Skin of body (tissue), 2 donors: ENCODE results near the gene TNS3. TPM values are rescaled to one million over a fixed set of nuclear protein-coding genes. Genes with fewer than 3 reads are reported as not detected.

Source experiments
- DNase-seq: peaks from one replicate; lab custom pipeline; 2025; lab: John Stamatoyannopoulos, UW
- total RNA-seq: library from RNA; depleted of rRNA; stranded (reverse); fragments of >200 nt; gene quantifications from one replicate; pipeline ENCODE4 v1.2.3, GENCODE V29; 2014

TNS3 gene
- total RNA-seq, 1 donor from 2014 or later: 44.7 TPM

DNA sequence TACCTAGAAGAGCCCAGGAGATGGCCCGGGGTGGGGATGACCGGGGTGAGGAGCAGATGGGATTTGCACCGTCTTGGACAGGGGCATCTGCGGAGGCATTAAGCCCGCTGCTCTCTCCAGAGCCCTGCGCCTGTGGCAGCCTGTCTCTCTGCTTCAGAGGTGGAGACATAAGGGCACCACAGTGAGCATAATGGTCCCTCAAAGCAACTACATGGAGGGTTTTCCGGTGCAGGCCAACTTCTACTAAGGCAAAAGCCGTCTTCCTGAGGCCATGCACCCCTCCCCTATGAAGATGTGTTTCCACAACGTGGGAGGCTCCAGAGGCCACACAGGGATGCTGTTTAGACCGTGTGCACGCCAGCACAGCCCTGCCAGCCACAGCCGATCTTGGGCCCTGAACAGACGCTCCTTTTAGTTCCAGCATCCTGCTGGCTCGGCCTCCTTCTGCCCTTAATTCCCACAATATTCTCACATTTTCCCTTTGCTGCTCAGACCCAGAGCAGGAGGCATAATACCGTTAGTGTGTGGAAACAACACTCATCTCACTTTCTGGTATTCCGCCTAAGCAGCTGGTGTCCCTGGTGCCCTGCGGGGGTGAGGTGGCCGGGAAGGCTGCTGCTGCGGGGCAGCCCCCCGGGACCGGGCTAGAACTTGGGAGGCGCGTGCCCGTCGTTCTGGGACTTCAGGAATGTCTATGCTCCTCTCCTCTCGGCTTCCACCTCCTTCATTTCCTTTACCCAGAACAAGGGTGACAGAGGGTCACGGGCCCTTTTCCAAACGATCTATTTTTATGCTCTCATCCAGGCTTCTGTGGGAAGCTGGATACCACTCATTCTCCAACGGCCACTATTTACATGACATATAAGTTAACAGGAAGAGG, 266.9 kb downstream of the TNS3 start:
- DNase-seq: peak; percentile 56

DNA sequence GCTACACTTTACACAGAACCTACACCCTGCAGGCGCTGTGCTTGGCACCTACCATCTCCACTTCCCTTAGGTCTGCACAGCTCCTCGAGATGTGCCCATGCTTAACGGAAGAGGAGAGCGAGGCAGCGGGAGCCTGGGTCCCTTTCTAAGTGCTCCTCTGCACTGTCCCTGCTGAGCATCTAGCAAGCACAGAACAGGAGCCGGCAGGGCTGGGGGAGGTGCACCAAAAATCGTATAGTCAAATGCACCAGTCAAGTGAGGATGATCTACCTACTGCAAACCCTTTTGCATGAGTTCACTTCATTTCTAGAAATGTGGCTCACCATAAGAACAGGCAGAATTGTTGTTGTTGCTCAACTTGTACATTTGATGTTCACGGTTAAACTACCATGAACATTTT, 267.7 kb downstream of the TNS3 start:
- DNase-seq: no peak

DNA sequence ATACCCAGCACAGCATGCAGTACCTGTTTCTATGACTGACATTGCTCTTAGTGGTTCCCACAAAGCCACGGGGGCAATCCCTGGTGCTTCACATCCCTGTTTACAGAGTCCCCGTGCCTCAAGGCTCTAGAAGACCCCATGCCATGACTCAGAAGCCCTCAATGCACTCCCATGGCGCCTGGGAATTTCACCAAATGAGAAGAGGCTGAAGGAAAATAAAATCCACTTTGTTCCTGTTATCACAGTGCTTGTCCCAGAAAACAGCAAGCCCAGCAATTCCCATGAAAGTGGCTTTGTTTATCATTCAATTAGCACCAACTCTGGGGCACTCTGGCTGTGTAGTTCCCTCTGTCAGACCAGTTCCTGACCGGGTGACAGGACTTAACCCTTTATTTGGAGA, 268.3 kb downstream of the TNS3 start:
- DNase-seq: no peak

DNA sequence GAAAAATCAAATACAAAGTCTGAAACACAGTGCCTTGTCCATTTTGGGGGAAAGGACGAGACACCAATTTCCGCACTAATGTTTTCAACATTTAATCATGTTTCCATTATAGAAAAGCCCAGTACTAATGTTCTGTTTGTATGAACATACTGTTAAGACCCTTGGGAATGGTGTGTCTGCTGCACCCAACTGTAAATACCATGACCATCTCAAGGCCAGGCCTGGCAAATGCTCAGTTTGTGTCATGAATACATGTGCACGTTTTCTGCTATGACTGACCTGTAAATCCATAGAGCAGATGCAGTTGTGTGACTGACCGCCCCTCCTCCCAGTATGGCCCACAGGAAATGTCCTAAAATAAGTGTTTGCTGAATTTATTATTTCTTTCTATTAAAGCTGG, 270.0 kb downstream of the TNS3 start:
- DNase-seq: no peak

DNA sequence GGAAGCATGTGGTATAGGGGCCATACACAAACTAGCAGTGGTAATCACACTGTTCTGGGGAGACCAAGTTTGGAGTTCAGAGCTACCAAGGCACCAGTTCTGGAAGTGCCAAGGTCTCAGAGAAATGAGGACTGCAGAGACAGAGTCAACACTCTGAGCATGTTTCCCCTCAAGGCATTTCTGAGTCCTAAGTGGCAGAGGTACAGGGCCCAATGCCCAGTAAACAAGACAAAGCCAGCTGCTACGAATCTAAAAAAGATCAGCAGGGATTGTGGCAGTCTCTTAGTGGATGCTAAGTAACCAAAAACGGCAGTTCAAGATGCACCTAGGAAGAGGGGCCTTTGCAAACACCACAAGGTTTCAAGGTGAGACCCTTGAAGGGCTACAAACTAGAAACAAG, 271.9 kb downstream of the TNS3 start:
- DNase-seq: no peak

DNA sequence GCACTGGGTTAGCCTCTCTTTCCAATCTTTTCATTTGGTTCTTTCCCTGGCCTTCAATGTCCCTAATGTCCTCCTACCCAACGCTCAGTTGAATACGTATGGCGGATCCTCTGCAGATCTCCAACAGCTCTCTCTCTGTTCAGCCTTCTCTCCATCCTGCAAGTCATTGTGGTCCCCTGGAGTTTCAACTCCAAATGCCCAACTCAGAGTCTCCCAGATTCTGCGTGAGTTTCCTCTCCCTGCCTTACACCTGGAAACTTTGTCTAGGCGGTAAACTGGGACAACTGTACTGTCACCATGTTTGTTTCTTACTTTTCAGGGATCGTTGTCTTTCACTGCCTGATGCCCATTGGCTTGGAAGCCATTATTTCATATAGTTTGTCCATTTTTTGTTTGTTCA, 273.1 kb downstream of the TNS3 start:
- no peak for DNase-seq

DNA sequence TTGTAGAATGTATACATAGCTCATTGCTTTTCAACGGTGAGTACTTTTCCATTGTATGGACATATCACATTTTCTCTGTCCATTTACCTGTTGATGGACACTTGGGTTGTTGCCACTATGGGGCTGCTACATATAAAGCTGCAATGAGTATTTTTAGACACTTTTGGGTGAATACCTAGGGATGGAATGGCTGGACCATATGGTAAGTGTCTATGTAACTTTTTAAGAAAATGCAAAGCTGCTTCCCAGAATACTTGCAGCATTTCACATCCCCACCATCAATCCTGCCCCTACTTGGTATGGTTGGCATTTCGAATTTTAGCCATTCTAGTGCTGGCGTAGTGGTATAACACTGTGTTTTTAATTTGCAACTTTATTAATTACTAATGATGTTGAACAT, 274.6 kb downstream of the TNS3 start:
- DNase-seq: no peak

DNA sequence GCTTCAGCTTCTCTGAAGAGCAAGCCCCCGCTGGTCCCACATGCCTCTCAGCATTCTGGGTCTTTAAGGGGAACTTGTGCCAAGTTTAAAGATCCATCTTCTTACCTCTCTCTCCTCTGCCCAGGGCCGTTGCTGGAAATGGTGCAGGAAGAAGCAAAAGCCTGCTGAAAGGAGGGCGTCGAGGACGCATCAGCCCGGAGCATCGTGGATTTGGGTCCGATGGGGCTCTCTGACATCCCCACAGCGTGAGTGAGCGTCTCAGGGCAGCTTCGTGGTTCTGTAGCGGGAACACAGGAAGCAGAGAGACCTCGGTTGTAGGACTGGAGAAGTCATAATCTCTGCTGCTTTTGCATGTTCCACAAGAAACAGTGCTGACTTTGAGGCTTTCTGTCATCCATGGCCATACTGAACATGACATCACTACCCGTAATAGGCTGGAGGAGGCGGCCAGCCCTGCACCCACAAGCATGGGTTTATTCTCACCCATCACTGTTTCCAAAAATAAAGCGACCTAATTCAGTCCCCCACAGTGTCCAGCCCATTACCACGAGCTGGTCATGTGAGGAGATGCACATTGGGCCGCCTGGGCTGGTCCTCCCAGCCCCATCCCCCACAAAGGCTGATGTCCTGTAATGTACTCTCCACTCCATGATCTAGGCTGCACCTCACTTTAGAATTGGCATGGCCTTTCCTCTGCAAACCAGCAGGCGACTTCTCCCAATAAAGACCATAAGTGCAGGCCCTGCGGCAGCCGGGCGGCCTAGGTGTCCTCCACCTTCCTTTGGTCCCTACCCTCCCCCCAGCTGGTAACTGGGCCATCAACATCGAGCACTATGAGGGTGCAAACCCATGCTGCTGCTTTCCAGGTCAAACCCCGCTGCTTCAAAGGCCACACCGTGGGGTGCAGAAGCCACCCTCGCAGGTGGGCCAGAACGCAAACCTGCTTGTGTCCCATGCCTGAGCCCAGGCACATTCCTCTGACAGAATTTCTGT, 276.9 kb downstream of the TNS3 start:
- DNase-seq: no peak

DNA sequence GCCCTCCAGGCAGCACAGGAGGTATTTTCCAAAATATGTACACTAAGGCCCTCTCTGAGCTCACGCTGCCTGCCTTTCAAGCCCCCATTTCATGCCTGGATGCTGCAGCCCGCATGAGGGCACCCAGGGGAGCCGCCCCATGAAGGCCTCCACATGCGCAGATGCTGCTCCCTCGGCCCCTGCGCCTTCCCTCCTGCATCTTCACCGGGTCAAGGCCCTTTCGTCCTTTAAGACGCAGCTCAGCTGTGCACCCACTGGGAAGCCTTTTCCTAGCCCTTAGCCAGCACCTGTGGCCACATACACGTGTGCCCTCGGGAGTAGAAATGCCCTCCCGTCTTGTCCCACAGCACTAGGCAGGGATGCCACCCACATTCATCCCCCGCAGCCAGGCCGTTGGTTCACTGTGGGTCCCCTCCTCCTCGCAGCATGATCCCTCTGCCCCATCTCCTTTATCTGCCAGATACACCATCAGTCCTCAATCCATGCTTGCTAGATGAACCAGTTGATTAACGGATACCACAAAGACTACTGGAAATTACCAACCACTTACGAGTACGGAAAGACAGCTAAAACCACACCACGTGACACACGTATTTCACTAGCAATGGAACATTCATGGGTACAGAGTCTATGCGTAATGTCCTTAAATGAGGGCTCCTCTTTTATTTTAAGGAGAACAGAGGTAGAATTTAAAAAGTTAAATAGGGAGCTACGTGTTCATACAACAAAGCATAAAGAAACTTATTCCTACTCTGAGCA, 278.0 kb downstream of the TNS3 start:
- no peak for DNase-seq

DNA sequence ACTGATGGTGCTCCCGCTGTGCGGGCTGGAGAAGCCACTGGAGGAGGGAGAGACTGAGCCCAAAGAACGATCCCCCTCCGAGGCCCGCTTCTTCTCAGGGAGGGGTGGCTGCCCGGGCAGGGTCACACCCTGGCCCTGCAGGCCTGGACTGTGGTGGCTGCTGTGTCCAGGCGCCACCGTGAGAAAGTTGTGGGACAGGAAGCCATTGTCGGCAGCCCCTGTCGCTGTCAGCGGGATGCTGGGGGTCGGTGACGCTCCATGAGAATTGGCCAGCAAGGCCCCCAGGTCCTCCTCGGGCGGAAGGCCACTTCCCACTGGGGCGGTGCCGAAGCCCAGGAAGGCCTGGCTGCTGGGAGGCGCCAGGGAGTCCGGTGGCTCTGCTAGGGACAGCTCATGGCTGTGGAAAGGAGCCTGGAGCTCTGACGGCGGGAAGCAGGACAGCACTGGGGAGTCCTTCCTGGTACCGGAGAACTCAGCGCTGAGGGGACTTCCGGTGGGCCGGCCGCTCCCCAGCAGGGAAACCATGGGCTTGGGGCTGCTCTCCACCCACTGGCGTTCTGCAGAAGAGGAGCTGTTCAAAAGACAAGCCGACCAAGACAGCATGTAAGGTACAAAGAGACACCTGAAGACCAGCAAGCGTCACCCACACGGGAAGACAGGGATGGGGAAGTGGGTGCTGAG, 278.8 kb downstream of the TNS3 start:
- no peak for DNase-seq

DNA sequence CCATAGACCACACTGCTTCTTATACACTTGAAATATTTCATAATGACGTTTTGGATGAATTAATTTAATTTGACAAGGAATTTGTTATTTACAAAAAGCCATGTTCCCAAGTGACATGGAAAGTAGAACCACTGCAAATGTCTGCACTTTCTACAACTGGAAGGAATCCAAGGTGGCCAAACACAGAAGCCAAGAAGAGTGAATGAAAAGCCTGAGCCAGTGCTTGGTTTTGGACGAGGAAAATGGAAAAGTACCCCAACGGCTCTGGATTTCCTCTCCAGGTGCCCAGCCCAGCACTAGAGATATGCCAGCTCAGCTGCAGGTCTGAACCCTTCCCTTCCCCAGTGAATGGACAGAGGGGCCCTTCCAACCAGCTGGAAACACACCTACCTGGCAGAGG, 279.4 kb downstream of the TNS3 start:
- no peak for DNase-seq

DNA sequence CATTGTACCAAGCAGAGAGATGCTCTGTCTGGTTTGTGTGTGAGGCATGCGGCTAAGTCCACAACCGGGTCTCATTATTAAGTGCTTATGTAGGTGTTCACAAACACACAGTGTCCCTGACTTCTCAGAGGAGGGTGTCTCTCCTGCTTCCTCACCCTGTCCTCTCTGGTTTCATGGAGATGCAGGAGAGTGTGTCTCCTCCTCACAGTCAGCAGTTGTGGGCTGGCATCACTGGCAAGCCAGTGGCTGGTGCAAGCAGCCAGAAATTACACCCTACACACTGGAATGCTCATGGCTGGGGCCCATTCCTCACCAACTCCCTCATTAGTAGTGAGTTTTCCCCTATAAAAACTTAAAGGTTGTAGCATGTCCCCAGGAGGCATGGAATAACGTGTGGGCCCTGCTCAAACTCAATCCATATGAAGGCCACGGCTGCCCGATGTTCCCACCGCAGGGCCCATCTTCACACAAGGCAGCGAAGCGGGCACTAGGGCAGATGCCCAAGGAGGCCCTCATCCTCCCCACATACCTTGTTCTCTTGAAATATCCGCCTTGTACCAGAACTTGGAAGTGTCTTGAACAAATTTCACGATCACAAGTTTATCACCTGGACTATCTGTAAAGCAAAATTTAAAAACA, 280.1 kb downstream of the TNS3 start:
- no peak for DNase-seq

DNA sequence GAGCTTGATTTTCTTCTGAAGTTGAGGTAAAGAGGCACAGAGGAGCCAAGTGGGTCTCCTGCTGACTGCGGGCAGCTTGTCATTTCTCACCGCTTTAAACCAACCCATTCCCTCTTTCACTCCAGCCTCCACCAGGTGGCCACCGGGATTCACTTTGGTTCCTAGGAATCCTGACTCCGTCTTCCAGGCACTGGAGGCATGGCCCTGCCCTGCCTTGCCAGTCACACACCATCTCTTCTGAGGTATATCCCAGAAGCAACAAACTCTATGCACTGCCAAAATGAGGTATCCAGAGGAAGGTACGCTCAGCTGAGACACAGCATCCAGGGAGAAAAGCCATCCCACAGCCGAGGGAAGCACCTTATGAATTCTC, 280.8 kb downstream of the TNS3 start:
- no peak for DNase-seq

DNA sequence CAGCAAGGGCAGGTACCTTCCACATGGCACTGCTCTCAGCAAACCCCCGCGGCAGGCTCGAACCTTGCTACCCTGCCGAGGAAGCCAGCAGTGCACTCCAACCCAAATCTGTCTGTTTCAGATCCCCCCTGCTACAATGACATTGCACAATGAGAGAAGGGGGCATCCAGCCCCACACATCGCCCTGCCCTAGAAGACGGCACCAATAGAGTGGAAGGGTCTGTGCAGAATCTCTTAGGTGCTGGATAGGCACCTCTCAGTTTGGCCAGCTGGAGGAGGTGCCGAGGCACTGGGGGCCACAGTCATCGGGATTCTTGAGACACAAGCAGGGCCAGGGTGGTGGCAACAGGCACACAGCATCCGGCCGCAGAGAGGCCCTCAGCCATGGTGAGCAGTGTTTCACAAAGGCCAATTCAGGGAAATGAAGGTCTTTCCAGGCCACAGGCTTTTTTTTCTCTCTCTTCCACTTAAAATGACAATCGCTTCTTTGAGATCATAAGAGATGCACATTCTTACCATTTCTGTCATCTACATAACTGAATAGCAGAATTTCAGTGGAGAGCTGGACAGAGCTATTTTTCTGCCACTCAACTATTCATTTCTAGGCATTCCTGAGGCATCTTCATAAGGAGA, 281.3 kb downstream of the TNS3 start:
- DNase-seq: no peak

DNA sequence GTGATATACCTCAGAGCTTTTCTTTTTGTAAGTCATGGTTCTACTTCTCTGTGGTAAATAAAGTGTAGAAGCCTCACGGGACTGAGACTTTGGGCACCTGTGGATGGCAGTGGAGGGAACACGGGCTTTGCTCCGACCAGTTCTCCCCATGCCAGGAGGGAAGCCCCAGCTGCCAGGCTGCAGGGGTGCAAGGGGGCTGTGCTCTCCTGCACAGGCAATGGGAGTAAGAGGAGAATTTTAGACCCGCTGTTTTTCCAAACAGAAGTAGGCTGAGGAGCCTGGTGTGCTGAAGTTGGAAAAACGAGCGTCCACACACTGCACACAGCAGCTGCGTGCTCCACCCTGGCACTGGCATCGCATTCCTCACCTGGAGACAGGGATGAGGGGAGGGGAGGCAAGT, 282.4 kb downstream of the TNS3 start:
- no peak for DNase-seq

DNA sequence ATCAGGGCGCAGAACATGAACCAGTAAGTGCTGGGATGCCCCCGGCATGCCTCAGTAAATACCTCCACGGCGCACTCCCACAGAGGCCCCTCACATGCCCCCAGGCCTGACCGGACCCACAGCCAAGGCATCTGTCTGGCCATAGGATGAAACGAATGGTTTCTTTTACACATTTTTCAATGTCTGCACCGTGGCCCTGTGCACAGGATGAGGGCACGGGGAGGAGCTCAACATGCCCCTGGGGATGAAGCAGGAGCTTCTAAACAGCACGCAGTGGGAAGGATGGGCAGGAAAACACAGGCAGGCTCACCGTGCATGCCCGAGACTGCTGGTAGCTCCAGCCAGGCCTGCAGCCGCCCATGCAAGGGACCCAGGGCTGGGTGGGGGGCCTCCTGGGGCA, 283.3 kb downstream of the TNS3 start:
- DNase-seq: no peak

DNA sequence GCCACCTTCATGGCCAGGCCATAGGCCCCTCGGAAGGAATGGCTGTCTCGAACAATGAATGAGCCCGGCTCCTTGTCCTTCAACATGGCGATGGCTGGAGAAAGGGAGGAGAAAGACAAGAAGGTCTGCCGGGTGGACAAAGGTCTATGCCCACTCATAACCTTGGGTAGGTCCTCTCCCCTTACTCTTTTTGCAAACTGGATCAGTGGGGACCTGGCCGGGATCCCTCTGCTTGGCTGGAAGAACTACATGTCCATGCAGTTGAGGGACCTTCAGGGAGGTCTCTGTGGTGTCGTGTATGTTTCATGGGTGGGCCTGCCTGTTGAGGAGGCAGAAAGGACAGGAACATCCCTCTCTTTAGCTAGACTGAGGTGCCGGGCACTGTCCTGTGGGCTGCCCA, 284.8 kb downstream of the TNS3 start:
- no peak for DNase-seq

DNA sequence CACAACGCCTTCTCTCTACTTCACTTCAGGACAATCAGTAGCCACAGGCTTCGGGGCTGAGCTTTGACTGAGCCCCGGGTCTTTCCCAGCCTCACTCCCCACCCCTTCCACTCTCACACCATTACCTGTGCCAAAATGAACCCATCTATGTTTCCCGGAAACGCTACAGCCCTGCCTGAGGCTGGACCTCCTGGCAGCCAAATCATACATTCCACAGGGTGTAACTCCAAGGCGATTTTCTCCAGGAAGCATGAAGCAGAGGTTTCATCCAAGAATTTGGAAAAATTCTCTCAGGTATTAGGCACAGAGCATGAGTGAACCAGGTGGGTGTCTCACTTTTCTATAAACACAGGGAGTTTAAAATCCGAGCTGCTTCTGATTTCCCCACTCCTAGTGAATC, 286.3 kb downstream of the TNS3 start:
- no peak for DNase-seq

DNA sequence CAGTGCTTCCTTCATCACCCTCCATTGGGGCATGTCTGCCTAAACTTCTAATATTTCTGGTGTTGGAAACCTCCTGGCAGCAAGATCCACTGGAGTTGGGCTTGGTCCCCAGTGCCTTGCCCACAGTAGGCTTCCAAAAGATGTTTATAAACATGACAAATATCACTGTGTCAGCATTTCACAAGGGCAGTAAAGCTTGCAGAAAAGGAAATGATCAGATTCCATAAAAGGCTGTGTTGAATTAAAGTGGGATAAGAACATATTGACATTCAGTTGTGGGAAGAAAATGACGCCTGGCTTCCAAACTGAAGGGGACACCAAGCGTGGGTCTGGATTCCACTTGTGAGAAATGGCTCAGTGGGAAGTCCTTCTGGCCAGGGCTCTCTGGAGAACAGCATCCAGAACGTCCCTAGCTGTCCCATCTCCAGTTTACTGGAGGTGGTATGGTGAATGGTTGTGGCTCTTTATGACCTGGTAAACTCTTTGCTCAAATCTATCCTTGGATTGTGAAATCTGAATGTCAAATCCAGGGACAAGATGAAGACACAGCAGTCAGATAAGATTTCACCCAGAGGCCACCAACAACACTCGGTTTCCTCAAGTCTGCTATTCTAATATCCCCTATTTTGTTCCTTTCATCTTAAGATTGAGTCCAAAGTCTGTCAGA, 287.2 kb downstream of the TNS3 start:
- no peak for DNase-seq
